GM12878 (cell line): ENCODE measurements around the gene STK16. TPM values are rescaled to one million over a fixed set of nuclear protein-coding genes. Genes with fewer than 3 reads are reported as not detected.

Source experiments
- ATAC-seq: fragments of 200-7000 bp; cut with Tn5 transposase; 3 replicates; pipeline ENCODE4 v1.9.1; 2020; ENCODE audit warnings: mild to moderate bottlenecking, moderate library complexity
- BruUV-seq: library from RNA; stranded (reverse); fragments of 400-500 nt; replicated peaks from 2 replicates; lab custom pipeline; 2021; lab: Mats Ljungman, UMichigan
- CTCF ChIA-PET: fragments of 300-600 bp; sonication (Branson Sonifier 250); formaldehyde crosslinking; extraction: SDS; loops from one replicate; lab custom pipeline; 2021; ENCODE audit warnings: inconsistent platforms; lab: Yijun Ruan, JAX
- POLR2A ChIA-PET: fragments of 350-600 bp; formaldehyde crosslinking; extraction: SDS; loops from one replicate; lab custom pipeline; 2021; ENCODE audit warnings: inconsistent platforms; lab: Charles Lee
- RAD21 ChIA-PET: fragments of 300-600 bp; sonication (Branson Sonifier 250); formaldehyde crosslinking; loops from one replicate; lab custom pipeline; 2023; ENCODE audit warnings: antibody characterized with exemption; ENCODE audit not compliant: unreplicated experiment; lab: Charles Lee
- SMC1A ChIA-PET: fragments of 300-600 bp; sonication (Branson Sonifier 250); formaldehyde crosslinking; loops from one replicate; lab custom pipeline; 2023; ENCODE audit not compliant: unreplicated experiment, uncharacterized antibody; lab: Charles Lee
- DNase-seq: peaks from one replicate; pipeline ENCODE4 v3.0.0-alpha.2; 2011; ENCODE audit warnings: low read depth, low spot score
- FAIRE-seq: peaks from 3 replicates; lab custom pipeline; 2011; peaks lifted over from hg19 to GRCh38; lab: Jason Lieb, UNC
- H2AFZ ChIP-seq: 2 replicates; pipeline ENCODE4 v1.6.0; 2011; ENCODE audit warnings: low read depth, low read length, control low read depth; ENCODE audit not compliant: control insufficient read depth
- H3K27ac ChIP-seq: 2 replicates; pipeline ENCODE4 v1.5.1; 2011; ENCODE audit warnings: control low read depth; ENCODE audit not compliant: control insufficient read depth, insufficient read depth
- H3K27me3 ChIP-seq, 2 experiments: replicated peaks in 1 of 2; 2 replicates each; pipeline versions ENCODE4 v1.6.0 to v1.6.1; 2011; ENCODE audit warnings: low read length in 1 of 2; ENCODE audit not compliant: control insufficient read depth in 2 of 2, insufficient read depth in 2 of 2
- H3K36me3 ChIP-seq, 2 experiments: 2 replicates each; pipeline ENCODE4 v1.5.1; 2011; ENCODE audit warnings: low read length in 1 of 2; ENCODE audit not compliant: control insufficient read depth in 2 of 2, insufficient read depth in 2 of 2
- H3K4me1 ChIP-seq: 2 replicates; pipeline ENCODE4 v1.6.1; 2011; ENCODE audit warnings: mild to moderate bottlenecking, low read length, moderate library complexity, mixed read lengths; ENCODE audit not compliant: control insufficient read depth, insufficient read depth
- H3K4me2 ChIP-seq: 2 replicates; pipeline ENCODE4 v1.6.0; 2011; ENCODE audit warnings: control low read depth; ENCODE audit not compliant: control insufficient read depth, insufficient read depth
- H3K4me3 ChIP-seq: fragments of 200-600 bp; sonication (generic); 2 replicates; pipeline ENCODE4 v1.5.1; 2016
- H3K79me2 ChIP-seq: 2 replicates; pipeline ENCODE4 v1.6.0; 2011; ENCODE audit warnings: low read length; ENCODE audit not compliant: control insufficient read depth, insufficient read depth
- H3K9ac ChIP-seq: 2 replicates; pipeline ENCODE4 v1.8.0; 2011; ENCODE audit warnings: low read length, control low read depth, mixed read lengths; ENCODE audit not compliant: control insufficient read depth, insufficient read depth
- H3K9me3 ChIP-seq: replicated peaks from 3 replicates; pipeline ENCODE4 v1.5.1; 2011; ENCODE audit warnings: mild to moderate bottlenecking, low read length; ENCODE audit not compliant: control insufficient read depth, insufficient read depth
- H4K20me1 ChIP-seq: 2 replicates; pipeline ENCODE4 v1.6.0; 2011; ENCODE audit not compliant: control insufficient read depth, insufficient read depth
- BCL11A ChIP-seq: IDR thresholded peaks from 2 replicates; pipeline ENCODE4 v1.6.1; 2011; ENCODE audit warnings: low read depth, low read length
- BHLHE40 ChIP-seq, 2 experiments: fragments of 450-650 bp in 1 of 2; IDR thresholded peaks; 2 replicates each; pipeline ENCODE4 v1.6.1; 2011 to 2017; ENCODE audit warnings: low read depth in 2 of 2, borderline replicate concordance in 1 of 2, improper control_type of control experiment in 1 of 2, low read length in 1 of 2, mild to moderate bottlenecking in 1 of 2
- CBFB ChIP-seq: IDR thresholded peaks from 2 replicates; pipeline ENCODE4 v1.6.1; 2016; ENCODE audit warnings: antibody characterized with exemption, low read depth
- IKZF1 ChIP-seq: fragments of 450-650 bp; conservative IDR thresholded peaks from 2 replicates; pipeline ENCODE4 v1.6.1; 2017; ENCODE audit warnings: antibody characterized with exemption, mild to moderate bottlenecking
- IRF4 ChIP-seq: IDR thresholded peaks from 2 replicates; pipeline ENCODE4 v1.6.1; 2011; ENCODE audit warnings: low read depth, low read length
- KLF5 ChIP-seq: fragments of 450-650 bp; IDR thresholded peaks from 2 replicates; pipeline ENCODE4 v1.6.1; 2014; ENCODE audit warnings: mild to moderate bottlenecking; ENCODE audit not compliant: partially characterized antibody
- MYC ChIP-seq: IDR thresholded peaks from 2 replicates; pipeline ENCODE4 v1.6.1; 2011; ENCODE audit warnings: mild to moderate bottlenecking, low read length, moderate library complexity, inconsistent platforms; ENCODE audit not compliant: insufficient read depth, insufficient replicate concordance, insufficient read length, severe bottlenecking
- NFYB ChIP-seq: IDR thresholded peaks from 2 replicates; pipeline ENCODE4 v1.6.1; 2011; ENCODE audit warnings: low read depth, mild to moderate bottlenecking, low read length, improper control_type of control experiment, moderate library complexity; ENCODE audit not compliant: insufficient read depth
- NR2C1 ChIP-seq: fragments of 450-650 bp; IDR thresholded peaks from 2 replicates; pipeline ENCODE4 v1.6.1; 2017; ENCODE audit warnings: antibody characterized with exemption, mild to moderate bottlenecking, moderate library complexity
- POLR2AphosphoS5 ChIP-seq: IDR thresholded peaks from 2 replicates; pipeline ENCODE4 v1.6.1; 2011; ENCODE audit warnings: mild to moderate bottlenecking, low read length, inconsistent platforms
- RFX5 ChIP-seq: IDR thresholded peaks from 2 replicates; pipeline ENCODE4 v1.6.1; 2011; ENCODE audit warnings: low read depth, low read length, improper control_type of control experiment
- STAT3 ChIP-seq: IDR thresholded peaks from 2 replicates; pipeline ENCODE4 v1.6.1; 2011; ENCODE audit warnings: low read depth, low read length, improper control_type of control experiment
- SUZ12 ChIP-seq: fragments of 200-600 bp; sonication (generic); IDR thresholded peaks from one replicate; pipeline ENCODE4 v1.6.1; 2018; ENCODE audit warnings: antibody characterized with exemption, mild to moderate bottlenecking; ENCODE audit not compliant: unreplicated experiment
- ZNF207 ChIP-seq: fragments of 450-650 bp; IDR thresholded peaks from 2 replicates; pipeline ENCODE4 v1.6.1; 2014; ENCODE audit warnings: antibody characterized with exemption, mild to moderate bottlenecking, borderline replicate concordance
- WGBS: methylation state at CpG from one replicate; pipeline ENCODE4 v1.1.6; 2016; ENCODE audit warnings: low lambda C conversion rate; ENCODE audit not compliant: insufficient replicate concordance, insufficient coverage; ENCODE audit errors: missing lambda C conversion rate; 5-methylcytosine and 5-hydroxymethylcytosine counted together
- in situ Hi-C: fragments of 300-500 bp; cut with MboI; formaldehyde crosslinking; loops from 9 replicates; pipeline ENCODE4 v1.14.3; 2018; ENCODE audit warnings: mixed read lengths
- intact Hi-C: fragments of 100-400 bp; cut with micrococcal nuclease; formaldehyde crosslinking; loops from one replicate; pipeline ENCODE4 v1.14.2; 2022; ENCODE audit not compliant: unreplicated experiment
- polyA plus RNA-seq, 11 experiments: library from polyadenylated mRNA; depleted of rRNA in 4 of 11; unstranded in 6 of 11; stranded (reverse) in 5 of 11; fragments of >200 nt; fragmentation: Nextera tagmentation in 4 of 11; fragmentation: Illumina TruSeq in 1 of 11; extraction: Ambion mirVana in 4 of 11; extraction: Trizol in 1 of 11; gene quantifications; 1 replicate in 1 of 11; 2 replicates in 10 of 11; pipeline versions ENCODE4 v1.2.1 to v1.2.3, GENCODE V29; 2011 to 2016; ENCODE audit warnings: inconsistent platforms in 2 of 11, missing spikeins in 2 of 11, low read depth in 1 of 11
- total RNA-seq, 4 experiments: library from RNA; depleted of rRNA in 3 of 4; stranded (reverse); fragments of >200 nt in 3 of 4; fragmentation: Illumina TruSeq in 1 of 4; extraction: Trizol in 1 of 4; gene quantifications; 2 replicates each; pipeline versions ENCODE4 v1.2.1 to v1.2.3, GENCODE V29; 2013 to 2021
- TF ChIP-seq, protein P1 (sequence below): fragments of 450-650 bp; IDR thresholded peaks from 2 replicates; pipeline ENCODE4 v1.6.1; 2016; ENCODE audit warnings: mild to moderate bottlenecking
- TF ChIP-seq, protein P2 (sequence below): fragments of 450-650 bp; IDR thresholded peaks from 2 replicates; pipeline ENCODE4 v1.6.1; 2018; ENCODE audit warnings: borderline replicate concordance, mild to moderate bottlenecking; ENCODE audit not compliant: partially characterized antibody
- TF ChIP-seq, protein P3 (sequence below), 3 experiments: IDR thresholded peaks in 2 of 3; conservative IDR thresholded peaks in 1 of 3; 2 replicates each; pipeline ENCODE4 v1.5.1; 2011; ENCODE audit warnings: low read depth in 3 of 3, low read length in 3 of 3, mild to moderate bottlenecking in 3 of 3, control low read depth in 2 of 3, moderate library complexity in 2 of 3, inconsistent platforms in 1 of 3, mixed read lengths in 1 of 3; ENCODE audit not compliant: control insufficient read depth in 2 of 3, insufficient read depth in 1 of 3; ENCODE audit errors: extremely low read depth in 1 of 3
- TF ChIP-seq, protein P4 (sequence below): IDR thresholded peaks from 2 replicates; pipeline ENCODE4 v1.6.1; 2011; ENCODE audit warnings: low read depth, mild to moderate bottlenecking, low read length, moderate library complexity, borderline replicate concordance; ENCODE audit errors: extremely low read depth

STK16 gene
- total and polyA plus RNA-seq, 10 of the 15 experiments (the other 5 are each of a cell fraction or from before 2014, with no cell fraction given), result 4.3 to 50.1 (median 17.9) TPM

DNA sequence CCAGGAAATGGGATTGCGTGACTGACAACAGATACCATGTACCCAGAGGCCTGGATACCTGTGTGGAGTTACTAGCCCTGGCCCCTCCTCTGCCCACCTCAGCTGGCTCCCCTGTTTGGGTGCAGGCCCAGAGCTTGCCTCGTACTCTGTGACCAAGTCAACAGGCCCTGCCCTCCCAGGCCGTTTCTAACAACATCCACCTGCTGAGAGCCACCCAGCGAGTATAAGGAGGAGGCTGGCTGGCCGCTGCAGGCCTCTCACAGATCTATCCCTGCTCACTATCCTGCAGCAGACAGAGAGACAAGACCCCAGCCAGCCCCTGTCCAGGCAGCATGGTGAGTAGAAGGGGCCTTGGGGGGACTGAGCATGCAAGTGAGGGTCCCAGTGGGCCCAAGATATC lies 21.0 kb downstream of the STK16 start:
- CTCF ChIA-PET, result interaction anchor here (1.5 to 2.1 kb wide), 3 partner anchors 11 to 29 kb away, joined by 3 to 9 read pairs (median 6); no protein-coding TSS in a partner anchor
- TF ChIP-seq, protein P1, sequence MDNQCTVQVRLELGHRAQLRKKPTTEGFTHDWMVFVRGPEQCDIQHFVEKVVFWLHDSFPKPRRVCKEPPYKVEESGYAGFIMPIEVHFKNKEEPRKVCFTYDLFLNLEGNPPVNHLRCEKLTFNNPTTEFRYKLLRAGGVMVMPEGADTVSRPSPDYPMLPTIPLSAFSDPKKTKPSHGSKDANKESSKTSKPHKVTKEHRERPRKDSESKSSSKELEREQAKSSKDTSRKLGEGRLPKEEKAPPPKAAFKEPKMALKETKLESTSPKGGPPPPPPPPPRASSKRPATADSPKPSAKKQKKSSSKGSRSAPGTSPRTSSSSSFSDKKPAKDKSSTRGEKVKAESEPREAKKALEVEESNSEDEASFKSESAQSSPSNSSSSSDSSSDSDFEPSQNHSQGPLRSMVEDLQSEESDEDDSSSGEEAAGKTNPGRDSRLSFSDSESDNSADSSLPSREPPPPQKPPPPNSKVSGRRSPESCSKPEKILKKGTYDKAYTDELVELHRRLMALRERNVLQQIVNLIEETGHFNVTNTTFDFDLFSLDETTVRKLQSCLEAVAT, result no peak
- no peak for TF ChIP-seq BHLHE40 (IDR thresholded peaks at IDR 0.05; ENCODE audit: borderline replicate concordance in 1 of 2, low read depth in 2 of 2, low read length in 1 of 2)
- no peak for TF ChIP-seq SUZ12
- TF ChIP-seq STAT3, result no peak
- TF ChIP-seq, protein P2, sequence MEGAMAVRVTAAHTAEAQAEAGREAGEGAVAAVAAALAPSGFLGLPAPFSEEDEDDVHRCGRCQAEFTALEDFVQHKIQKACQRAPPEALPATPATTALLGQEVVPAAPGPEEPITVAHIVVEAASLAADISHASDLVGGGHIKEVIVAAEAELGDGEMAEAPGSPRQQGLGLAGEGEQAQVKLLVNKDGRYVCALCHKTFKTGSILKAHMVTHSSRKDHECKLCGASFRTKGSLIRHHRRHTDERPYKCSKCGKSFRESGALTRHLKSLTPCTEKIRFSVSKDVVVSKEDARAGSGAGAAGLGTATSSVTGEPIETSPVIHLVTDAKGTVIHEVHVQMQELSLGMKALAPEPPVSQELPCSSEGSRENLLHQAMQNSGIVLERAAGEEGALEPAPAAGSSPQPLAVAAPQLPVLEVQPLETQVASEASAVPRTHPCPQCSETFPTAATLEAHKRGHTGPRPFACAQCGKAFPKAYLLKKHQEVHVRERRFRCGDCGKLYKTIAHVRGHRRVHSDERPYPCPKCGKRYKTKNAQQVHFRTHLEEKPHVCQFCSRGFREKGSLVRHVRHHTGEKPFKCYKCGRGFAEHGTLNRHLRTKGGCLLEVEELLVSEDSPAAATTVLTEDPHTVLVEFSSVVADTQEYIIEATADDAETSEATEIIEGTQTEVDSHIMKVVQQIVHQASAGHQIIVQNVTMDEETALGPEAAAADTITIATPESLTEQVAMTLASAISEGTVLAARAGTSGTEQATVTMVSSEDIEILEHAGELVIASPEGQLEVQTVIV, result no peak
- TF ChIP-seq KLF5, result no peak
- TF ChIP-seq MYC, result no peak
- TF ChIP-seq NFYB, result no peak
- no peak for TF ChIP-seq RFX5
- TF ChIP-seq, protein P3, sequence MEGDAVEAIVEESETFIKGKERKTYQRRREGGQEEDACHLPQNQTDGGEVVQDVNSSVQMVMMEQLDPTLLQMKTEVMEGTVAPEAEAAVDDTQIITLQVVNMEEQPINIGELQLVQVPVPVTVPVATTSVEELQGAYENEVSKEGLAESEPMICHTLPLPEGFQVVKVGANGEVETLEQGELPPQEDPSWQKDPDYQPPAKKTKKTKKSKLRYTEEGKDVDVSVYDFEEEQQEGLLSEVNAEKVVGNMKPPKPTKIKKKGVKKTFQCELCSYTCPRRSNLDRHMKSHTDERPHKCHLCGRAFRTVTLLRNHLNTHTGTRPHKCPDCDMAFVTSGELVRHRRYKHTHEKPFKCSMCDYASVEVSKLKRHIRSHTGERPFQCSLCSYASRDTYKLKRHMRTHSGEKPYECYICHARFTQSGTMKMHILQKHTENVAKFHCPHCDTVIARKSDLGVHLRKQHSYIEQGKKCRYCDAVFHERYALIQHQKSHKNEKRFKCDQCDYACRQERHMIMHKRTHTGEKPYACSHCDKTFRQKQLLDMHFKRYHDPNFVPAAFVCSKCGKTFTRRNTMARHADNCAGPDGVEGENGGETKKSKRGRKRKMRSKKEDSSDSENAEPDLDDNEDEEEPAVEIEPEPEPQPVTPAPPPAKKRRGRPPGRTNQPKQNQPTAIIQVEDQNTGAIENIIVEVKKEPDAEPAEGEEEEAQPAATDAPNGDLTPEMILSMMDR (IDR thresholded peaks at IDR 0.05 in 2 of 3, conservative IDR thresholded peaks at IDR 0.05 in 1 of 3; ENCODE audit: control insufficient read depth in 2 of 3, extremely low read depth in 1 of 3, insufficient read depth in 1 of 3, low read depth in 3 of 3, low read length in 3 of 3), result no peak
- TF ChIP-seq BCL11A, result no peak
- no peak for TF ChIP-seq ZNF207
- TF ChIP-seq, protein P4, sequence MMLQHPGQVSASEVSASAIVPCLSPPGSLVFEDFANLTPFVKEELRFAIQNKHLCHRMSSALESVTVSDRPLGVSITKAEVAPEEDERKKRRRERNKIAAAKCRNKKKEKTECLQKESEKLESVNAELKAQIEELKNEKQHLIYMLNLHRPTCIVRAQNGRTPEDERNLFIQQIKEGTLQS, result no peak
- TF ChIP-seq POLR2AphosphoS5, result no peak
- TF ChIP-seq NR2C1, result no peak
- TF ChIP-seq CBFB, result no peak
- TF ChIP-seq IRF4, result no peak
- TF ChIP-seq IKZF1, result no peak
- no peak overlapping the region for H2AFZ ChIP-seq
- FAIRE-seq (no peak), DNase-seq (no peak), ATAC-seq (no peak)
- no TSS peak for BruUV-seq
- in situ Hi-C loops, result no loop called here
- no peaks in the 10 kb centered on the region for H3K79me2 ChIP-seq
- no peak overlapping the region for H3K9ac ChIP-seq
- 58% methylated on average over 5 of the region's 5 CpGs for WGBS
- intact Hi-C loops, result no loop called here
- H4K20me1 ChIP-seq, result no peaks in the 10 kb centered on the region
- POLR2A ChIA-PET, result interaction anchor here (1.1 kb wide), 1 partner anchor 54 kb away, joined by 4 read pairs; no protein-coding TSS in a partner anchor
- SMC1A ChIA-PET, result interaction anchor here (2.1 kb wide), 1 partner anchor 12 kb away, joined by 5 read pairs; no protein-coding TSS in a partner anchor
- H3K4me3 ChIP-seq, result no peak overlapping the region
- H3K27me3 ChIP-seq, result peaks cover 0 to under 1% of the 10 kb centered on the region in 2 experiments; a peak in 1 of 4 replicates
- H3K27ac ChIP-seq, result no peak overlapping the region
- H3K4me1 ChIP-seq, result no peaks in the 10 kb centered on the region
- H3K4me2 ChIP-seq, result no peak overlapping the region
- RAD21 ChIA-PET, result no interaction called here
- no peaks in the 10 kb centered on the region for H3K9me3 ChIP-seq
- H3K36me3 ChIP-seq, result no peaks in the 10 kb centered on the region
